SK-N-MC (cell line): ENCODE results near the gene CLEC9A.

Source experiments
- EZH2 ChIP-seq: fragments of 200-600 bp; sonication (generic); IDR thresholded peaks from one replicate; pipeline ENCODE4 v1.6.1; 2017; ENCODE audit warnings: antibody characterized with exemption
- FOXP2 ChIP-seq: optimal IDR thresholded peaks from 2 replicates; pipeline ENCODE3; 2011; ENCODE audit warnings: mild to moderate bottlenecking, moderate library complexity; ENCODE audit not compliant: insufficient read depth; ENCODE audit errors: extremely low read length, control extremely low read depth
- POLR2AphosphoS5 ChIP-seq: IDR thresholded peaks from 2 replicates; pipeline ENCODE4 v1.6.1; 2012; ENCODE audit warnings: mild to moderate bottlenecking, low read depth, low read length, borderline replicate concordance

GRCh38 chr12:10111451-10111850 lies 81.0 kb downstream of the CLEC9A start:
- TF ChIP-seq POLR2AphosphoS5 = no peak
- no peak for TF ChIP-seq EZH2
- TF ChIP-seq FOXP2 = no peak
